HG03064 (cell line): ENCODE measurements around the gene KLHL18.
"Not testable (repeated sequence)": the region's sequence is repeated elsewhere in the genome, so short reads cannot be mapped to it uniquely, and the experiment has no call there.

ENCODE experiments used
- ATAC-seq: cut with Tn5 transposase; IDR thresholded peaks from one replicate; pipeline ENCODE4 v1.9.1; 2021; ENCODE audit warnings: low read depth; ENCODE audit not compliant: unreplicated experiment

Gene KLHL18

DNA sequence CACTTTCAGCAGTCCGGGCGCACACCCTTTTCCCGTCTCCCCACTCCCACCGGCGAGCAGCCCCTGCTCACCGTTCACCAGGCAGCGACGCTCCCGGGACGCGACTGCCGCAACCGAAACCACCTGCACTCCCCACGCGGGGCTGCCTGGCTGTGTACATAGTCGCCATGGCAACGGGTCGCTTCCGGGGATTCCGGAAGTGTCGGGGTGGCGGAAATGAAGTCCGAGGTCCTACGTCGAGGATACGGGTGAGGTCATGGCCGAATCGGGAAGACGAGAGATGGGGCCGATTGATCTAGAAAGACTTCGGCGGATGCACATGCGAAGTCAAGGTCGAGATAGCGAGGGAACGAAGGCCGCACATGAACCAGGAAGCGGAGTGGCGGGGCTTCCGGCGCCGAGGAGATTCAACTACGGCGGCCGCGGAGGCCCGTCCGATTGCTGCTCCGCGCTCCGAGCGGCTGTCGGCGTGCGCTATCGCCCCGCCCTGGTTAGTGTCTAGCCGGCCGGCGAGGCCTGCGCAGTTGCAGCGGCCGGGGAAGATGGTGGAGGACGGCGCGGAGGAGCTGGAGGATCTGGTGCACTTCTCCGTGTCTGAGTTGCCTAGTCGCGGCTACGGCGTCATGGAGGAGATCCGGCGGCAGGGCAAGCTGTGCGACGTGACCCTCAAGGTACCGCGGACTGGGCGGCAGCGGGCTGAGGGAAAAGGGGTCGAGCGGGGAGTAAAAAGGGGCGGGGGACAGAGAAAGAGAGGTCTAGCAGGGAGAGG lies at the start of gene KLHL18, which contains the start of gene KIF9:
TSS of gene KLHL18 (plus strand) at position 521 of the 769 bp plus-strand sequence. CDS start at position 543, 22 bp downstream.
TSS of gene KIF9 (minus strand) at position 376 of the 769 bp plus-strand sequence. CDS start 5,425 bp downstream, outside the sequence.
- peak; percentile 69 for ATAC-seq

DNA sequence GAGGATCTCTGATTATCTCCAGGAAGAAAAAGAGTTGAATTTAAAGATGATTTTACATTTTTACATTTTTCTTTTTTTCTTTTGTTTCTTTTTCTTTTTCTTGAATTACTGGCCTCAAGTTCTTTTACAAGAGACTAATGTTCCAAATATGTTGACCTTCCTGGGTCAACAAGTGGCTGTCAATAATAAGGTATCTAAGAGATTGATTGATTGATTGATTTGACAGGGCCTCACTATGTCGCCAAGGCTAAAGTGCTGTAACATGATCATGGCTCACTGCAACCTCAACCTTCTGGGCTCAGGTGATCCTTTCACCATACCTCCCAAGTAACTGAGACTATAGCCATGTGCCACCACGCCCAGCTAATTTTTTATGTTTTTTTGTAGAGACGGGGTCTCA lies 44.7 kb upstream of the KLHL18 start:
- ATAC-seq: no peak

DNA sequence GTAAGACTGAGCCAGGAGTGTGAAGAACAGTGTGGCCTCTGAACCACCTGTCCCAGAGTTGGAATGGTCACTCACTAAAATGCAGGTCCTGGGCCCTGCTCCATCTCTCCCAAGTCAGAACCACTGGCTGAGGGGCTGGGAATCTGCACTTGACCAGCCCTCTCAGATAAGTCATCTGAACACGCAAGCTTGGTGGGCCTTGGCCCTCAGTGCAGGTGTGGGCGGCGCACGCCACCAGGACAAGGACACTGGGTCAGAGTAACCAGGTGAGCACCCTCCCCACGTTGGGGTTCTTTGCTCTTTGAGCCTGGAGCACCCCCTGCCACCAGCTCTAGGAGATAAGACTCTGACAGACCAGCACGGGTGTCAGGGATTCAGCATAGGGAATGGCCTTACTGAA lies 42.8 kb upstream of the KLHL18 start:
- ATAC-seq: no peak

GRCh38 chr3:47243419-47244147 lies 39.2 kb upstream of the KLHL18 start:
- ATAC-seq: no peak

DNA sequence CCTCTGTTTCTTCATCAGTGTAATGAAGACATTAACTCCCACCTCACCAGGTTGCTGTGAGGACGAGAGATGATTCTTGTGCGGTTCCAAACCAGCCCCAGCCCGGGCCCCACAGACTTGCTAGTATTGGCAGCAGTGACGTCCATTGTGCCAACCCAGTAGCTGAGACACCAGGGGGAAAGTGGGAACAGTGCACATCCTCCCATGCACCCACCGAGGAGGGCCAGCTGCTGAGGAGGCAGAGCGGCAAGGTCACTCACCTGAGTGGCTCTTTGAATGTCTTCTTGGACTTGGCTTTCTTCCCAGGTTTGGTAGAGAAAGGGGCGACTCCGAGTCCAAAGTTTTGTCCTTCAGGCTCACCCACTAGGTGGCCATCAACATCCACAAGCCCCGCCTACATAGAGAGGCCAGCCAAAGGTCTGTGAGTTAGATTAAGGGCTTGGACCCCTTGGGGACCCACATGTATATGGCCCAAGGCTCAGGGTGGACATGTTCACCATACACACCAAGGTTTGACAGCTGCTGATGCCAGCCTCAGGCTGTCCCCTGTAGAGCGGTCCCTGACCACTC lies 38.1 kb upstream of the KLHL18 start:
- ATAC-seq: no peak

DNA sequence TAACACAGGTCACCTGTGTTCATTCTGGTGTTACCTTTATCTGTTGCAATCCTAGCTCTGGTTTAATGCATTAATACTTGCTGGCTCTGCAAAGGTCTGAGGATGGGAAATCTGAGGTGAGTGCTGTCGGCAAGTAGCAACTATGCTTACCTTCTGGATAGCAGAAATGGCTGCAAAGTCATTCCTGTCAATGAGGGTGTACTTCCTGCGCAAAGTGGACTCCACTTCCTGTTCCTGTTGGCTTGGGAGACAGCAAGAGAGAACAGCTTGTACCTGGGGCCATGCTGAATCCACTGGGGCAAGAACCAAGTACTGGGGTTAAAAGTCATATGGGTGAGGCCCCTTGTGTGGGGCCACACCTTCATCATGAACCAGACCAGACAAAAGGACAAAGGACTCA lies 37.5 kb upstream of the KLHL18 start:
- no peak for ATAC-seq

- ATAC-seq: no peak
These were observed 35.3 kb upstream of the KLHL18 start for GRCh38 chr3:47247131-47248064.

DNA sequence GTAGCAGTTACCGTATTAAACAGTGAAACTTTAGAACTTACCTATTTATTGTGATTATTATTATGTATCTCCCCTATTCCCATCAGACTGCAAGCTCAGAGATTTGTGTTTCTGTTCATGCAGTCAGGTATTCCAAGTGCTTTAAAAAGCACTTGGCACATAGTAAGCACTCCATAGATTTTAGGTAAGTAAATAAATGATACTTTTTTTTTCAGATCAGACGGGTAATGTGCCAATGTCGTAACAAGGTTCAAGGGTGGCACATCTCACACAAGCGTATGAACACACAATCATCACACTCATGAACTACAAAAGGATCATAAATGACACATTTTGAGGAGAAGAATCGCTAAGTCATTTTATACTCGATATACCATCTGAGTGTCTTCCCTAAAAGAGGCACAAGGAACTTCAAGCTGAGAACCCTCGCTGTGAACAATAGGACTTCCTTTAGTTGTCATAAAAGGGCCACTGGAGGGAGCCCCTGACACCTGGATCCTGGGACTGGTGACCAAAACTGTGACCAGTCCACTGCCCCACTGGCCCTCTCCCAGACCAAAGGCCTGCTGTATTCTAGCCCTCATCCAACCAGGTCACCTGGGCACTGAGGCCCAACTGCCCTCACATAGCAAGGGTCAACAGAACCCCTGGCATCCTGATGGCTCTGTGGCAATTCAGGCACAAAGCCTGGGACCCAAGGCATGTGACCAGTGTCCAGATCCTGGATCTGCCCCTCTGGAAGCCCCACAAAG lies 32.3 kb upstream of the KLHL18 start:
- no peak for ATAC-seq

GRCh38 chr3:47251085-47251484 lies 31.7 kb upstream of the KLHL18 start:
- ATAC-seq: not testable (repeated sequence)

- no peak for ATAC-seq
These were observed 31.1 kb upstream of the KLHL18 start for GRCh38 chr3:47251689-47252088.

GRCh38 chr3:47256331-47256730 lies 26.4 kb upstream of the KLHL18 start:
- not testable (repeated sequence) for ATAC-seq

GRCh38 chr3:47259114-47259513 lies 23.6 kb upstream of the KLHL18 start:
- ATAC-seq: no peak

GRCh38 chr3:47260605-47261004 lies 22.1 kb upstream of the KLHL18 start:
- ATAC-seq: no peak

DNA sequence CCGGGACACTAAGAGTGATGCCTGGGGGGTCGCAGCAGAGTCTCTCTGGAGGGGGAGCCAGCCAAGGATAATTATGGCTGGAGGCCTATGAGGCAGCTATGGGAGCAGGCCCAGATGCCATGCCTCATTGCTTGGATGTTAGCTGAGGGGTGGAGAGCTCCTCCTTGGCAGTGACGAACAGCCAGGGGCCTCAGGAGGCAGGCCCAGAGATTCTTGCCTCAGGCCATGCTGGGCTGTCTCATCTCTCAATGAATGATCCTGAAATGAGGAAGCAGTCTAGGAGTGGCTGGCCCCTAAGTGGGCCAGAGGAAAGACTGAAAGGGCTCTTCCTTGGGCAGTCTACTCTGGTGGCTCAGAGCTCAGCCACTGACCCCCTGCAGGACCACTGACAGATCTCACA lies 21.4 kb upstream of the KLHL18 start:
- ATAC-seq: no peak

DNA sequence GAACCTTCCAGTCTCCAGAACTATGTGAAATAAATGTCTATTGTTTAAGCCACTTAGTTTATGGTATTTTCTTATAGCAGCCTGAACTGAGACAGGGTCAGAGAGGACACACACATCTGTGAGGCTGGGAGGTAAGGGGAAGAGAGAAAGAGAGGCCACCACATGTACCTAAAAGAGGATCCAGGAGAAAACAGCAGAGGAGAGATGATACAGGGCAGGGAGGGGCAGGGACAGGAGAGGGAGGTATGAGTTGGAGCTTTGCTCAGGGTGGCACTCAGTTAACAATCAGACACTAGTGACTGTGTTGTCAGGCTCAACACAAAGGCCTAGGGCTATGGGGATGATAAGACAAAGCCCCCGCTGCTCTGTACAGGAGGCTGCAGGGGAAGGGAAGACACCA lies 17.7 kb upstream of the KLHL18 start:
- ATAC-seq: no peak

- no peak for ATAC-seq
These were observed 16.9 kb upstream of the KLHL18 start for GRCh38 chr3:47265725-47266428.

GRCh38 chr3:47266709-47267489 lies 15.8 kb upstream of the KLHL18 start:
- no peak for ATAC-seq

- ATAC-seq: no peak
These were observed 15.3 kb upstream of the KLHL18 start for GRCh38 chr3:47267490-47267824.
